HUES6 (cell line): ENCODE results near the gene FGF22.
"Not testable (repeated sequence)": the region's sequence is repeated elsewhere in the genome, so short reads cannot be mapped to it uniquely, and the experiment has no call there.

Experiments used
- H3K27ac ChIP-seq: 2 replicates; pipeline ENCODE4 v1.7.0; 2013; ENCODE audit warnings: low read depth, mild to moderate bottlenecking, low read length, inconsistent platforms
- H3K27me3 ChIP-seq: 2 replicates; pipeline ENCODE4 v1.6.1; 2013; ENCODE audit warnings: low read length; ENCODE audit not compliant: control insufficient read depth, insufficient read depth
- H3K36me3 ChIP-seq: 2 replicates; pipeline ENCODE4 v1.6.1; 2013; ENCODE audit warnings: low read length; ENCODE audit not compliant: control insufficient read depth, insufficient read depth
- H3K4me1 ChIP-seq: 2 replicates; pipeline ENCODE4 v1.6.1; 2013; ENCODE audit warnings: low read length; ENCODE audit not compliant: control insufficient read depth, insufficient read depth
- H3K4me3 ChIP-seq: 2 replicates; pipeline ENCODE4 v1.5.1; 2013; ENCODE audit warnings: low read depth, low read length
- H3K9ac ChIP-seq: one replicate; pipeline ENCODE4 v1.6.1; 2013; ENCODE audit warnings: mild to moderate bottlenecking, low read length
- H3K9me3 ChIP-seq: 2 replicates; pipeline ENCODE4 v1.6.1; 2013; ENCODE audit warnings: low read depth, low read length; ENCODE audit not compliant: control insufficient read depth, insufficient read depth

Gene FGF22

GRCh38 chr19:597406-598315 lies 42.0 kb upstream of the FGF22 start:
- H3K9ac ChIP-seq = no peak overlapping the region
- no peak overlapping the region for H3K27ac ChIP-seq
- H3K4me3 ChIP-seq = no peak overlapping the region
- no peaks in the 10 kb centered on the region for H3K4me1 ChIP-seq
- peaks cover 7% of the 10 kb centered on the region for H3K9me3 ChIP-seq
- H3K36me3 ChIP-seq = no peaks in the 10 kb centered on the region
- peaks cover 20% of the 10 kb centered on the region for H3K27me3 ChIP-seq

- peaks cover 11% of the 10 kb centered on the region for H3K9me3 ChIP-seq
- H3K4me1 ChIP-seq = no peaks in the 10 kb centered on the region
- no peaks in the 10 kb centered on the region for H3K27me3 ChIP-seq
- no peak overlapping the region for H3K4me3 ChIP-seq
- H3K9ac ChIP-seq = no peak overlapping the region
- no peak overlapping the region for H3K27ac ChIP-seq
- H3K36me3 ChIP-seq = no peaks in the 10 kb centered on the region
Measured at GRCh38 chr19:601310-601709, 38.4 kb upstream of the FGF22 start.

GRCh38 chr19:601790-602189 lies 37.9 kb upstream of the FGF22 start:
- Histone ChIP-seq H3K9ac (no peak overlapping the region), H3K27ac (no peak overlapping the region), H3K36me3 (no peaks in the 10 kb centered on the region), H3K9me3 (peaks cover 11% of the 10 kb centered on the region), H3K27me3 (no peaks in the 10 kb centered on the region), H3K4me3 (no peak overlapping the region), H3K4me1 (no peaks in the 10 kb centered on the region)

GRCh38 chr19:602391-603301 lies 37.0 kb upstream of the FGF22 start:
- H3K4me3 ChIP-seq = no peak overlapping the region
- no peaks in the 10 kb centered on the region for H3K36me3 ChIP-seq
- no peaks in the 10 kb centered on the region for H3K27me3 ChIP-seq
- H3K9ac ChIP-seq = no peak overlapping the region
- no peak overlapping the region for H3K27ac ChIP-seq
- no peaks in the 10 kb centered on the region for H3K4me1 ChIP-seq
- H3K9me3 ChIP-seq = peaks cover 11% of the 10 kb centered on the region

GRCh38 chr19:603302-603639 lies 36.4 kb upstream of the FGF22 start:
- H3K4me3 ChIP-seq, H3K4me1 ChIP-seq, H3K27ac ChIP-seq, H3K36me3 ChIP-seq, H3K27me3 ChIP-seq, H3K9ac ChIP-seq: not testable (repeated sequence)
- peaks cover 11% of the 10 kb centered on the region for H3K9me3 ChIP-seq

GRCh38 chr19:603779-604178 lies 35.9 kb upstream of the FGF22 start:
- H3K4me3 ChIP-seq, H3K27me3 ChIP-seq, H3K27ac ChIP-seq, H3K9ac ChIP-seq, H3K4me1 ChIP-seq, H3K36me3 ChIP-seq: not testable (repeated sequence)
- peaks cover 11% of the 10 kb centered on the region for H3K9me3 ChIP-seq

GRCh38 chr19:604355-604754 lies 35.3 kb upstream of the FGF22 start:
- no peak overlapping the region for H3K27ac ChIP-seq
- no peak overlapping the region for H3K9ac ChIP-seq
- peaks cover 11% of the 10 kb centered on the region for H3K9me3 ChIP-seq
- no peaks in the 10 kb centered on the region for H3K27me3 ChIP-seq
- H3K36me3 ChIP-seq = no peaks in the 10 kb centered on the region
- H3K4me1 ChIP-seq = no peaks in the 10 kb centered on the region
- H3K4me3 ChIP-seq = no peak overlapping the region

GRCh38 chr19:605061-605971 lies 34.4 kb upstream of the FGF22 start:
- H3K9ac ChIP-seq, H3K27me3 ChIP-seq, H3K4me1 ChIP-seq, H3K36me3 ChIP-seq, H3K4me3 ChIP-seq, H3K27ac ChIP-seq: not testable (repeated sequence)
- H3K9me3 ChIP-seq = peaks cover 11% of the 10 kb centered on the region

- Histone ChIP-seq H3K4me1 (peaks cover 9% of the 10 kb centered on the region; the same call in 1 of the 2 replicates), H3K4me3 (no peak overlapping the region), H3K27me3 (no peaks in the 10 kb centered on the region), H3K9ac (no peak overlapping the region), H3K9me3 (0 out of 2 replicates have a peak, but pooled peaks cover 4% of the 10 kb centered on the region), H3K27ac (no peak overlapping the region), H3K36me3 (no peaks in the 10 kb centered on the region)
Measured at GRCh38 chr19:607301-608154, 32.2 kb upstream of the FGF22 start.
